ENCODE data around the gene CPNE4. TPM values are rescaled to one million over a fixed set of nuclear protein-coding genes. Genes with fewer than 3 reads are reported as not detected.

CPNE4 gene
- total RNA-seq, 2 experiments from 2014 or later: not detected

DNA sequence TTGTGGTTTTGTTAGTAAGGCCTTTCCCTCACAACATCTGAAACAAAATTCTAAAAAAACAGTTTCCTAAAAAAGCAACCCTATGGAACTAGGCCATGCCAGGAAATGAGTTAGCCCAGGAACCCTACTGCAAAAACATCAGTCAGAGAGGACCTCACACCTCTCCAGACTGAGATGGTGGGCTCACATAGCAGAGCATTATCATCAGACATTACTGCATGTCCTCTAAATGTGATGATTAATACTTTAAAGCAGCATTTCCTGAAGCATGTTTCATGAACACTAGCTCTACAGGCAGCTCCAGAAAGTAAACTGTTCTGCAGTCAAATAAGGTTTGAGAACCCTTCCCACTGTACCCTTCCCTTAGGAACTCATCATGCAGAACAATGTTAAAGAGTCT lies 299.7 kb downstream of the CPNE4 start:
- peaks cover 13% of the 10 kb centered on the region for H3K4me1 Mint-ChIP-seq (ENCODE audit: low read depth)
- peaks cover 13% of the 10 kb centered on the region for H3K27me3 Mint-ChIP-seq
- TF ChIP-seq, protein P1, sequence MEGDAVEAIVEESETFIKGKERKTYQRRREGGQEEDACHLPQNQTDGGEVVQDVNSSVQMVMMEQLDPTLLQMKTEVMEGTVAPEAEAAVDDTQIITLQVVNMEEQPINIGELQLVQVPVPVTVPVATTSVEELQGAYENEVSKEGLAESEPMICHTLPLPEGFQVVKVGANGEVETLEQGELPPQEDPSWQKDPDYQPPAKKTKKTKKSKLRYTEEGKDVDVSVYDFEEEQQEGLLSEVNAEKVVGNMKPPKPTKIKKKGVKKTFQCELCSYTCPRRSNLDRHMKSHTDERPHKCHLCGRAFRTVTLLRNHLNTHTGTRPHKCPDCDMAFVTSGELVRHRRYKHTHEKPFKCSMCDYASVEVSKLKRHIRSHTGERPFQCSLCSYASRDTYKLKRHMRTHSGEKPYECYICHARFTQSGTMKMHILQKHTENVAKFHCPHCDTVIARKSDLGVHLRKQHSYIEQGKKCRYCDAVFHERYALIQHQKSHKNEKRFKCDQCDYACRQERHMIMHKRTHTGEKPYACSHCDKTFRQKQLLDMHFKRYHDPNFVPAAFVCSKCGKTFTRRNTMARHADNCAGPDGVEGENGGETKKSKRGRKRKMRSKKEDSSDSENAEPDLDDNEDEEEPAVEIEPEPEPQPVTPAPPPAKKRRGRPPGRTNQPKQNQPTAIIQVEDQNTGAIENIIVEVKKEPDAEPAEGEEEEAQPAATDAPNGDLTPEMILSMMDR (IDR thresholded peaks at IDR 0.05): no peak
- intact Hi-C loops (cut with micrococcal nuclease): no loop called here
- ChIA-PET CTCF (no interaction called here), POLR2A (no interaction called here)
- ATAC-seq (no peak), DNase-seq (no peak)
- H3K36me3 Mint-ChIP-seq (ENCODE audit: low read depth): no peaks in the 10 kb centered on the region
- H3K27ac Mint-ChIP-seq: no peak overlapping the region
- no peak overlapping the region for H3K4me3 Mint-ChIP-seq
- H3K9me3 Mint-ChIP-seq: no peaks in the 10 kb centered on the region

DNA sequence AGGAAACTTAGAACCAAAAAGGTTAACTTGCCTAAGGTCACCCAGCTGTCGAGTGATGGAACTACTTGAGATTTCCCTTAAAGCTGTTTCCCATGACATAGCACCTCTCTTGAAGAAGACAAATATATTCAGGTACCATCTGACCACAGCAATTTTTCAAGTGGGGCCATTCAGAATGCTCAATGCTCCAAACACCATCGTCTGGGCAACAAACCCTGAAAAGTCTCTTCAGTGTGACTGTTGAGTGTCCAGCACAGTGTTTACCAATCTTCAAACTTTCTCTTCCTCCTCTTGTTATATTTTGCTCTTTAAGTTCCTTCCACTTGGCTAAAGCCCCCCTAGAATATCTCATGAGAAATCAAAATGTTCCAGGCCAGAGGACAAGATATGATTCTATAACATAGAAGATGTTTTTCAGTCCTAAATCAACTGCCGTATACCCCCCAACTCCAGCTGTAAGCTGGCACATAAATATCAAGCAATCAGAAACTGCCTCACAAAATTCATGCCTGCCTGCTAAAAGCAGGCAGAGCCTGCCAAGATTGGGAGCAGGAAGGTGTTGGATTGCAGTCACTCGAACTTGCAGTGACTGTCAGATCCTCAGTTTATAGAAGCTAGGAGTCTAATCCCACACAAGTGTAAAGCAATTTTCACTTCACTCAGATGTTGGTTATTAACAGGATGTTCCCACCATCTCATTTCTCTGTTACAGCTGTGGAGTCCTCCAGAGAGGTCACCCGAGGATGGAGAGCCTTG lies 301.6 kb downstream of the CPNE4 start:
- no peaks in the 10 kb centered on the region for H3K36me3 Mint-ChIP-seq (ENCODE audit: low read depth)
- CTCF ChIA-PET: no interaction called here
- H3K4me1 Mint-ChIP-seq (ENCODE audit: low read depth): peaks cover 13% of the 10 kb centered on the region
- ATAC-seq (no peak), DNase-seq (no peak)
- H3K27me3 Mint-ChIP-seq: peaks cover 9% of the 10 kb centered on the region
- no peaks in the 10 kb centered on the region for H3K9me3 Mint-ChIP-seq
- POLR2A ChIA-PET: no interaction called here
- no peak overlapping the region for H3K27ac Mint-ChIP-seq
- intact Hi-C loops (cut with micrococcal nuclease): no loop called here
- H3K4me3 Mint-ChIP-seq: no peak overlapping the region
- TF ChIP-seq, protein P1 (IDR thresholded peaks at IDR 0.05): no peak

DNA sequence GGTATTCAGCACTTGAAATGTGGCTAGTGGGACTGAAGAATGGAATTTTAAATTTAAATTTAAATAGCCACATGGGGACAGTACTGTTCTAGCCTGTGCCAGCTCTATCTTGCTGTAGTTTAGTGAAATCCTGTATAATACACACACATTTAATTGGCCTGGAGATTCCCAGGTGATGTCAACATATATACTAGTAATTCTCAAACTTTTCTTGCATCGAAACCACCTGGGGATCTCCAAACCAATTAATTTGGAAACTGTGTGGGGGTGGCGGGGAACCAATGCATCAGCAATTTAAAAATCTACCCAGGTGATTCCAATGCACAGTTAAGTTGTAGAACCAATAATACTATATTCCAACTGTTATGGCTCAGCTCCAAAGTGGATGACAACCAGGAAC lies 303.1 kb downstream of the CPNE4 start:
- TF ChIP-seq, protein P1 (IDR thresholded peaks at IDR 0.05): no peak
- Mint-ChIP-seq H3K4me3 (no peak overlapping the region), H3K36me3 (ENCODE audit: low read depth) (no peaks in the 10 kb centered on the region), H3K4me1 (ENCODE audit: low read depth) (peaks cover 13% of the 10 kb centered on the region), H3K27ac (no peak overlapping the region), H3K27me3 (peaks cover 9% of the 10 kb centered on the region), H3K9me3 (no peaks in the 10 kb centered on the region)
- ChIA-PET POLR2A (no interaction called here), CTCF (no interaction called here)
- DNase-seq (peak; percentile 60), ATAC-seq (peak; percentile 71)
- intact Hi-C loops (cut with micrococcal nuclease): no loop called here

DNA sequence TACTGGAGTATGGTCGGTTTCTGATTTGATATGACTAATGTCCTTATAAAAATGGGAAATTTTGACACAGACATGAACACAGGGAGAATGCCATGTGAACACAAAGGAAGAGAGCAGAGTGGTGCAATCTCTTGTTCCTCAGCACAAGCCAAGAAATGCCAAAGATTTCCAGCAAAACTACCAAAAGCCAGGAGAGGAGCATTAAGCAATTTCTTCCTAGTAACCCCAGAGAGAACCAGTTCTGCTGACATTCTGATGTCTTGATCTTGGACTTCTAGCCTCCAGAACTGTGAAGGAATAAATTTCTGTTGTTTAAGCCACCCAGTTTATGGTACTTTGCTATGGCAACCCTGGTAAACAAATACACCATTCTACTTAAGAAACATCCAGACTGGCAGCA lies 304.2 kb downstream of the CPNE4 start:
- ATAC-seq (no peak), DNase-seq (no peak)
- H3K4me1 Mint-ChIP-seq (ENCODE audit: low read depth): peaks cover 13% of the 10 kb centered on the region
- H3K27me3 Mint-ChIP-seq: peaks cover 9% of the 10 kb centered on the region
- intact Hi-C loops (cut with micrococcal nuclease): no loop called here
- H3K9me3 Mint-ChIP-seq: no peaks in the 10 kb centered on the region
- TF ChIP-seq, protein P1 (IDR thresholded peaks at IDR 0.05): no peak
- H3K4me3 Mint-ChIP-seq: no peak overlapping the region
- no peak overlapping the region for H3K27ac Mint-ChIP-seq
- ChIA-PET POLR2A (no interaction called here), CTCF (no interaction called here)
- H3K36me3 Mint-ChIP-seq (ENCODE audit: low read depth): no peaks in the 10 kb centered on the region

DNA sequence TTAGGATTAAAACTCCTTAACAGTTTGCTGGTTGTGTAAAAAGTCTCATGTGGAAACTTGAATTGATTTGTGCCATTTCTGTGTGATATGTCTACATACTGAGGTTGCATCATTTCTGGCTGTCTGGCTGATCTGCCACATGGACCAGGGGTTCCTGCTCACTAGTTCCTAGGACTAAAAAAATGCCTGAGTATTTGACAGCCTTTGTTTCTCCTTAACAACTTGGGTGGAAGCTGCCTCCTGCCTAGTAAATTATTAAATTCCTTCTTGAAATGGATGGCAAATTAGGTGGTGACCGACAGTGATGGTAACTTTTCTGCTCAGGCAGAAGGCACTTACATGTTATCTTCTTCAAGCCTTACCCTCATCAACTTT lies 305.2 kb downstream of the CPNE4 start:
- Mint-ChIP-seq H3K36me3 (ENCODE audit: low read depth) (no peaks in the 10 kb centered on the region), H3K4me3 (no peak overlapping the region), H3K27ac (no peak overlapping the region), H3K27me3 (peaks cover 9% of the 10 kb centered on the region), H3K9me3 (no peaks in the 10 kb centered on the region), H3K4me1 (ENCODE audit: low read depth) (peaks cover 13% of the 10 kb centered on the region)
- no peak for DNase-seq
- intact Hi-C loops (cut with micrococcal nuclease): no loop called here
- ChIA-PET POLR2A (no interaction called here), CTCF (no interaction called here)
- no peak for ATAC-seq
- TF ChIP-seq, protein P1 (IDR thresholded peaks at IDR 0.05): no peak

Data from activated CD8-positive, alpha-beta T cell treated with anti-CD3 and anti-CD28 coated beads for 36 hours (primary cell).